ENCODE data around the gene DOK1. TPM values are rescaled to one million over a fixed set of nuclear protein-coding genes. Genes with fewer than 3 reads are reported as not detected.

DOK1 gene
- total RNA-seq, 1 donor: 11.4 TPM

DNA sequence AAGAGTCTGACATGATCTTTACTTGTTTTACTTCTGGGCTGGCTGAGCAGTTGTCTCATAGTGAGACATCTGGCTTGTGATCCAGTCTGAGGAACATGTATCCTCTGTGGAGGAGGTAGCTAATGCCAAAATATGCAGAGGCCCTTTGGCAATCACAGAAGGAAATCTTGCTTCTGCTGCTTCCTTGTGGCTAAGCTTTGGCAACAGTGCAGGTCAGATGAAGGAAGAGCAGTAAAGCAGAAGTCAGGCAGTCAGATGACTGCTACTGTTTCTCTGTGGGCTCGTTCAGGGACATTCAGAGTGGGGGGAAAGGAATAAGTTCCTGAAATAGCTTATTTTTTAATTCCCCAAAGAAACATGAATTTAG, 22.3 kb downstream of the DOK1 start:
- peak; percentile 33 for TF ChIP-seq CTCF (IDR thresholded peaks at IDR 0.05; ENCODE audit: insufficient read depth, low read length)
- no peak overlapping the region for H3K4me3 ChIP-seq (ENCODE audit: low read depth, low read length)
- peak; percentile 95 for DNase-seq (ENCODE audit: low read depth)

- no peak overlapping the region for H3K4me3 ChIP-seq (ENCODE audit: low read depth, low read length)
- TF ChIP-seq CTCF (IDR thresholded peaks at IDR 0.05; ENCODE audit: insufficient read depth, low read length): no peak
- DNase-seq (ENCODE audit: low read depth): peak; percentile 73
Observed at GRCh38 chr2:74577448-74577847, 22.9 kb downstream of the DOK1 start.

- no peak for DNase-seq (ENCODE audit: low read depth)
- H3K4me3 ChIP-seq (ENCODE audit: low read depth, low read length): no peak overlapping the region
- no peak for TF ChIP-seq CTCF (IDR thresholded peaks at IDR 0.05; ENCODE audit: insufficient read depth, low read length)
Observed at GRCh38 chr2:74578408-74578807, 23.9 kb downstream of the DOK1 start.

GRCh38 chr2:74581463-74581862, 26.9 kb downstream of the DOK1 start:
- H3K4me3 ChIP-seq (ENCODE audit: low read depth, low read length): no peak overlapping the region
- no peak for TF ChIP-seq CTCF (IDR thresholded peaks at IDR 0.05; ENCODE audit: insufficient read depth, low read length)
- no peak for DNase-seq (ENCODE audit: low read depth)

DNA sequence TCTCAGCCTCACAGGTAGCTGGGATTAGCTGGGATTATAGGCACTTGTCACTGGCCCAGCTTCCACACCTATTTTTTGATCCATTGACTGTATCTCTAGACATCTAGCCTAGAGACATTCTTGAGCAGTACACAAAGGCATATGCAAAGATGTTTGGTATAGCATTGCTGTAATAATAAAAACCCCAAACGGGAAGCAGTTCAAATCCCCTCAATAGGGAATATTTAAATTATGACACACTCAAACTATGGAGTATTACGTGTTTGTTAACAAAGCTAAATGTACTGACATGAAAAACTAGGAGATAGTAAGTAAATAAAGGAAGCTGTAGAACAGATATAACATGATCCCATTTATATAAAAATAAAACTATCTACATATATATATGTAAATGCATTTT, 27.7 kb downstream of the DOK1 start:
- DNase-seq (ENCODE audit: low read depth): no peak
- no peak for TF ChIP-seq CTCF (IDR thresholded peaks at IDR 0.05; ENCODE audit: insufficient read depth, low read length)
- no peak overlapping the region for H3K4me3 ChIP-seq (ENCODE audit: low read depth, low read length)

DNA sequence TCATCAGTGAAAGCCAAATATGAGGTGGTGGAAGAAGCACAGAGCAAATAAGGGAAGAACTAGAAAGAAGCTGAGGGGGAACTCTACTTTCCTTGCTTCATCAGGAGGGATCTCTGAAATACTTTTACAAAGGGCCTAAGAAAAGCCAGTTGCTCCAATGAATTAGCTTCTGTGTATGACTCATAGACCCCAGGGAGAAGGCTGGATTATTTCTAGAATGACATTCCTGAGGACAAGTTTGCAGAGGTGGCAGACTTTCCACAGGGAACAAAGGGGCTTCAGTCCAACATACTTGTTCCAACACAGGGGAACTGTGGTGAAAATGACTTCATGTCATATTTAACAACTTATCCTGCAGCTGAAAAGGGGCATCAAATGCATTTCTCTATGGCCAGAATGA, 29.0 kb downstream of the DOK1 start:
- H3K4me3 ChIP-seq (ENCODE audit: low read depth, low read length): no peak overlapping the region
- peak; percentile 69 for DNase-seq (ENCODE audit: low read depth)
- no peak for TF ChIP-seq CTCF (IDR thresholded peaks at IDR 0.05; ENCODE audit: insufficient read depth, low read length)

- no peak for TF ChIP-seq CTCF (IDR thresholded peaks at IDR 0.05; ENCODE audit: insufficient read depth, low read length)
- DNase-seq (ENCODE audit: low read depth): peak; percentile 59
- H3K4me3 ChIP-seq (ENCODE audit: low read depth, low read length): no peak overlapping the region
Observed at GRCh38 chr2:74584088-74584645, 29.6 kb downstream of the DOK1 start.

Data from fibroblast of the aortic adventitia (primary cell).